H1 (cell line): ENCODE measurements around the gene ST3GAL2.

Experiments used
- FOSL1 ChIP-seq: IDR thresholded peaks from 2 replicates; pipeline ENCODE4 v1.6.1; 2011; ENCODE audit warnings: mild to moderate bottlenecking, low read depth, low read length, moderate library complexity; ENCODE audit not compliant: insufficient read depth
- MAFK ChIP-seq: IDR thresholded peaks from 2 replicates; pipeline ENCODE4 v1.6.1; 2012; ENCODE audit warnings: low read depth, mild to moderate bottlenecking, improper control_type of control experiment, low read length
- POLR2AphosphoS5 ChIP-seq: IDR thresholded peaks from 2 replicates; pipeline ENCODE4 v1.6.1; 2011; ENCODE audit warnings: low read depth, low read length
- SP1 ChIP-seq: IDR thresholded peaks from 2 replicates; pipeline ENCODE4 v1.6.1; 2011; ENCODE audit warnings: low read depth, low read length
- TBP ChIP-seq: IDR thresholded peaks from 2 replicates; pipeline ENCODE4 v1.6.1; 2011; ENCODE audit warnings: low read depth, low read length, improper control_type of control experiment
- YY1 ChIP-seq: IDR thresholded peaks from 2 replicates; pipeline ENCODE4 v1.6.1; 2011; ENCODE audit warnings: low read depth, mild to moderate bottlenecking, low read length
- TF ChIP-seq, protein P1 (sequence below), 3 experiments: IDR thresholded peaks; 1 replicate in 2 of 3; 2 replicates in 1 of 3; pipeline versions ENCODE4 v1.5.1 to v1.6.1; 2011; ENCODE audit warnings: low read length in 3 of 3, mild to moderate bottlenecking in 3 of 3, inconsistent platforms in 2 of 3, low read depth in 1 of 3, moderate library complexity in 1 of 3; ENCODE audit not compliant: insufficient read depth in 1 of 3; ENCODE audit errors: control extremely low read depth in 1 of 3

DNA sequence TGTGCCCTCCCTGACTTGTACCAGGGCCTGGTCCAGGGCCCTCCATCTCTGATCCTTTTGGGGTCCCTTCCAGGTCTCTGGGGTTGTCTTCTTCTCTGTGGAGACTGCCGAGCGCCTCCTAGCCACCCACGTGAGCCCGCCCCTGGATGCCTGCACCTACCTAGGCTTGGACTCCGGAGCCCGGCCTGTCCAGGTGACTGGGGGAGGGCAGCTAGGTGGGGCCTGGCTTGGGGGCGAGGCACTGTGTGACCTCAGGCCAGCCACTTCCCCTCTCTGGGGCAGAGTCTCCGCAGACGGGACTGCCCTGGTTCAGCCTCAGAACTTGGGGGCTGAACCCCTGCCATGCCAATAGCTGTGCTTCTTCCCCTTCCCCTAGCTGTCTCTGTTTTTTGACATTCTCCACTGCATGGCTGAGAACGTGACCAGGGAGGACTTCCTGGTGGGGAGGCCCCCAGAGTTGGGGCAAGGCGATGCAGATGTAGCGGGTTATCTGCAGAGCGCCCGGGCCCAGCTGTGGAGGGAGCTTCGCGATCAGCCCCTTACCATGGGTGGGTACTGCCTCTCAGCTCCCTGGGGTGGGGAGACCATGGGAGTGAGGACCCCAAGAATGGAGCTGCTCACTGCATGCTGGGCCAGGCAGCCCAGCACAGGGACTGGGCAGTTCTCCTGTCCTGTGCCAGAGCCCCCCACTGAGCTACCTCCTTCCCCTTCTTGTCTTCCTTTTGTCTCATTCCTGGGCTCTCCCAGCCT lies 30.1 kb upstream of the ST3GAL2 start:
- TF ChIP-seq YY1 (no peak), FOSL1 (no peak), POLR2AphosphoS5 (no peak), MAFK (no peak), SP1 (no peak), TBP (no peak)
- TF ChIP-seq, protein P1, sequence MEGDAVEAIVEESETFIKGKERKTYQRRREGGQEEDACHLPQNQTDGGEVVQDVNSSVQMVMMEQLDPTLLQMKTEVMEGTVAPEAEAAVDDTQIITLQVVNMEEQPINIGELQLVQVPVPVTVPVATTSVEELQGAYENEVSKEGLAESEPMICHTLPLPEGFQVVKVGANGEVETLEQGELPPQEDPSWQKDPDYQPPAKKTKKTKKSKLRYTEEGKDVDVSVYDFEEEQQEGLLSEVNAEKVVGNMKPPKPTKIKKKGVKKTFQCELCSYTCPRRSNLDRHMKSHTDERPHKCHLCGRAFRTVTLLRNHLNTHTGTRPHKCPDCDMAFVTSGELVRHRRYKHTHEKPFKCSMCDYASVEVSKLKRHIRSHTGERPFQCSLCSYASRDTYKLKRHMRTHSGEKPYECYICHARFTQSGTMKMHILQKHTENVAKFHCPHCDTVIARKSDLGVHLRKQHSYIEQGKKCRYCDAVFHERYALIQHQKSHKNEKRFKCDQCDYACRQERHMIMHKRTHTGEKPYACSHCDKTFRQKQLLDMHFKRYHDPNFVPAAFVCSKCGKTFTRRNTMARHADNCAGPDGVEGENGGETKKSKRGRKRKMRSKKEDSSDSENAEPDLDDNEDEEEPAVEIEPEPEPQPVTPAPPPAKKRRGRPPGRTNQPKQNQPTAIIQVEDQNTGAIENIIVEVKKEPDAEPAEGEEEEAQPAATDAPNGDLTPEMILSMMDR (IDR thresholded peaks at IDR 0.05; ENCODE audit: control extremely low read depth in 1 of 3, insufficient read depth in 1 of 3, low read depth in 1 of 3, low read length in 3 of 3): no peak
